ENCODE measurements around the gene ZNF557. TPM values are rescaled to one million over a fixed set of nuclear protein-coding genes. Genes with fewer than 3 reads are reported as not detected.

Gene ZNF557
- total and polyA plus RNA-seq, 2 of the 8 experiments (the other 6 are each of a cell fraction or from before 2014, with no cell fraction given), result 1.4 to 7.4 TPM

DNA sequence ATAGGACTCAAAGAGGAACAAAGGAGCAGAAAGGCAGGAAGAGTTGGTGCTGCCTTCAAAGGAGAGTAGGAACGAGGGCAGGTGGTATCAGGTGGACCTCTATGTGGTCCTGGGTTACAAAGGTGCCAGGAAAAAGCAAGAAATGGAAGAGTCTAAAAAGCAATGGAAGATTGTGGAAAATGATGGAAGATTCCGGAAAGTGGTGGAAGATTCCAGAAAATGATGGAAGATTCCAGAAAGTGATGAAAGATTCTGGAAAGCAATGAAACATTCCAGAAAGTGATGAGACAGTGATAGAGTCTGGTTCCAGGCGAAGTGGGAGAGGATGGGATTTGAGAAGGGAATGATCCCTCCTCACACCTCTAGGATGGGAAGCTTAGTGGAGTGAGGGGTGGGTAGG is 55.3 kb downstream of the ZNF557 start:
- Histone ChIP-seq H3K18ac (ENCODE audit: extremely low read depth, low read length) (no peak overlapping the region), H3K23ac (ENCODE audit: insufficient read length) (no peak overlapping the region), H3K79me1 (ENCODE audit: low read depth, low read length) (no peaks in the 10 kb centered on the region), H4K91ac (replicated peaks; ENCODE audit: insufficient read length, low read length) (no peak overlapping the region), H2AFZ (ENCODE audit: low read length) (no peak overlapping the region), H2BK5ac (ENCODE audit: low read depth, low read length) (no peak overlapping the region), H3K4me1 (replicated peaks in 1 of 4; ENCODE audit: control insufficient read depth in 3 of 4, insufficient read depth in 4 of 4, low read length in 3 of 4) (no peaks in the 10 kb centered on the region), H3K4me3 (ENCODE audit: extremely low read depth in 1 of 4, insufficient read depth in 2 of 4, low read depth in 3 of 4, low read length in 4 of 4) (no peak overlapping the region), H3K9ac (replicated peaks in 1 of 4; ENCODE audit: extremely low read depth in 1 of 4, low read depth in 3 of 4, low read length in 3 of 4) (no peak overlapping the region), H3K27ac (ENCODE audit: low read depth, low read length) (no peak overlapping the region), H2BK20ac (ENCODE audit: low read length) (no peak overlapping the region), H4K20me1 (replicated peaks in 1 of 2; ENCODE audit: control insufficient read depth in 1 of 2, insufficient read depth in 2 of 2, low read length in 2 of 2) (no peaks in the 10 kb centered on the region), H2AK5ac (ENCODE audit: low read depth, low read length) (no peak overlapping the region), H2BK12ac (ENCODE audit: low read depth, low read length) (no peak overlapping the region), H2BK15ac (ENCODE audit: low read length) (no peak overlapping the region), H3K79me2 (ENCODE audit: control insufficient read depth in 1 of 2, insufficient read depth in 2 of 2, low read length in 2 of 2) (no peaks in the 10 kb centered on the region), H3K4ac (replicated peaks; ENCODE audit: insufficient read length, low read depth, low read length) (no peak overlapping the region), H3K4me2 (ENCODE audit: insufficient read depth in 1 of 2, low read depth in 2 of 2, low read length in 2 of 2) (no peak overlapping the region), H3K23me2 (ENCODE audit: low read depth, low read length) (peaks cover under 1% of the 10 kb centered on the region; the same call in 1 of the 2 replicates), H3K27me3 (replicated peaks in 1 of 4; ENCODE audit: control insufficient read depth in 3 of 4, extremely low read depth in 1 of 4, insufficient read depth in 3 of 4, low read length in 3 of 4) (no peaks in the 10 kb centered on the region), H3K56ac (replicated peaks; ENCODE audit: insufficient read length, low read depth, low read length) (no peak overlapping the region), H4K8ac (ENCODE audit: extremely low read depth, insufficient read depth, low read length) (no peak overlapping the region), H3K36me3 (ENCODE audit: control insufficient read depth in 2 of 4, insufficient read depth in 4 of 4, low read length in 3 of 4) (peaks cover 6 to 41% (median 27%) of the 10 kb centered on the region in 4 experiments; a peak in 6 of 8 replicates), H3K9me3 (ENCODE audit: insufficient read depth in 2 of 2, low read depth in 1 of 2, low read length in 1 of 2) (peaks cover 7 to 12% of the 10 kb centered on the region in 2 experiments; a peak in 3 of 4 replicates), H2BK120ac (replicated peaks; ENCODE audit: low read depth, low read length) (no peak overlapping the region), H3K14ac (ENCODE audit: insufficient read length) (no peak overlapping the region), H4K5ac (ENCODE audit: insufficient read length, low read depth, low read length) (no peak overlapping the region)
- 69% methylated on average over 3 of the region's 3 CpGs; no CpG with 5 or more reads in 1 of the 2 experiments for WGBS, 2 experiments (ENCODE audit: extremely low coverage in 1 of 2, insufficient coverage in 1 of 2, insufficient read length in 1 of 2, insufficient replicate concordance in 2 of 2, low coverage in 1 of 2, low lambda C conversion rate in 2 of 2, missing lambda C conversion rate in 1 of 2)
- DNase-seq (ENCODE audit: low read depth in 1 of 2, low spot score in 2 of 2) (no peak), FAIRE-seq (no peak)
- TF ChIP-seq CBX5 (IDR thresholded peaks at IDR 0.05; ENCODE audit: low read depth, low read length) (no peak), CTCF (IDR thresholded peaks at IDR 0.05; ENCODE audit: control extremely low read depth in 1 of 3, insufficient read depth in 1 of 3, low read depth in 1 of 3, low read length in 3 of 3) (no peak)
- ChIA-PET POLR2A (ENCODE audit: partially characterized antibody) (interaction anchor here (1.3 kb wide), 1 partner anchor 12 kb away, joined by 3 read pairs; no protein-coding TSS in a partner anchor), CTCF (ENCODE audit: partially characterized antibody) (interaction anchor here (1.6 kb wide), 1 partner anchor 9 kb away, joined by 3 read pairs; no protein-coding TSS in a partner anchor)

All from H1 (cell line).